ENCODE data around the gene MMS19.
"Not testable (repeated sequence)": the region's sequence is repeated elsewhere in the genome, so short reads cannot be mapped to it uniquely, and the experiment has no call there.

The MMS19 gene

GRCh38 chr10:97425964-97426775, 72.1 kb downstream of the MMS19 start, which contains the start of gene PGAM1:
Gene PGAM1 (plus strand): TSS chr10:97426191. CDS start chr10:97426308, 117 bp downstream.
- peak; percentile 82 for DNase-seq (ENCODE audit: low read depth)

- DNase-seq (ENCODE audit: low read depth) = not testable (repeated sequence)
These were observed 74.5 kb downstream of the MMS19 start for GRCh38 chr10:97423757-97424098.

DNA sequence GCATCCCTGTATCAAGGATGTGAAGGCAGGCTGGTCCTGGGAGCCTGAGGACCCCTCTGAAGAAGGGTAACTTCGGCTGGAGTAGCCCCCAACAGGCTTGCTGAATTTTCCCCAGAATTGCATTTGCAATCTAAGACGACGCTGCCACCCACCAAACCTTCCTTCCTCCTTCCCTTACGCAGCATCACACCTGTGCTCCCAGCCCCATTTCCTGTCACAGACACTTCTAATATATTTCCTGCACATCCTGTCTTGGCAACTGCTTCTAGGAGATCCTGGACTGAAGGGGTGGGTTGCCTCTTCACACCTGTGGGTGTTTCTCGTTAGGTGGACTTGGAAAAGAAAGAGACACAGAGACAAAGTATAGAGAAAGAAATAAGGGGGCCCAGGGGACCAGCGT, 81.7 kb downstream of the MMS19 start:
- no peak for DNase-seq (ENCODE audit: low read depth)

GRCh38 chr10:97412891-97413304, 85.3 kb downstream of the MMS19 start:
- no peak for DNase-seq (ENCODE audit: low read depth)

- DNase-seq (ENCODE audit: low read depth) = no peak
These were observed 86.8 kb downstream of the MMS19 start for GRCh38 chr10:97411406-97411805.

DNA sequence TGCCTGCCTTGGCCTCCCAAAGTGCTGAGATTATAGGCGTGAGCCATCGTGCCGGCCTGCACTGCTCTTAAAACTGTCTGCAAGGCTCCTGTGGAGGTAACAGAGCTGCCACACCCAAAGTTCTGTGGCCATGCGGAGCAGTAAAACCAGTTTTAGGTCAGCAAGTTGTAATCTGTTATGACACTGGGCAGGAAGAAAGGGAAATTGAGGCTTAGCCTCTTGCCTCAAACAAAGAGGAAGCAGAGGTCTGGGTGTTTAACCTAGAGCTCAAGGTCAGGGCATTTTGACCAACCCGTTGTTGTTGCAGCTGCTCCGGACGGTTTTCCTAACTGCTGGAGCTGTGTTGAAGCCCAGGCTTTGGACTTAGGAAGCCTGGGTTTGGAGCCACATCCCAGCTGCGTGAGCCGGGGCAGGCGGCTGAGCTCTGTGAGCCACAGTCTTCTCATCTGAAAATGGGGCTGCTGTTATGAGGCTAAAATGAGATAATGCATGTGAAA, 89.7 kb downstream of the MMS19 start:
- DNase-seq (ENCODE audit: low read depth) = no peak
